H1 (cell line): ENCODE measurements around the gene SEMA3F. TPM values are rescaled to one million over a fixed set of nuclear protein-coding genes. Genes with fewer than 3 reads are reported as not detected.

Source experiments
- microRNA counts: library from miRNA; unstranded; fragments of <30 nt; microRNA quantifications from one replicate; lab custom pipeline; 2015
- microRNA-seq, 2 experiments: library from miRNA; unstranded; fragments of <30 nt; microRNA quantifications; one replicate each; pipeline versions ENCODE4 to v1.2.0, GENCODE V29; 2016 to 2020; ENCODE audit warnings: borderline microRNAs expressed in 2 of 2, borderline number of aligned reads in 2 of 2, borderline replicate concordance in 1 of 2
- polyA plus RNA-seq, 7 experiments: library from polyadenylated mRNA; depleted of rRNA in 3 of 7; stranded (reverse) in 5 of 7; unstranded in 2 of 7; fragments of >200 nt in 5 of 7; fragments of 200-250 nt in 2 of 7; gene quantifications; 1 replicate in 5 of 7; 2 replicates in 1 of 7; 4 replicates in 1 of 7; pipeline versions ENCODE4 v1.2.1 to v1.2.3, GENCODE V29; 2011 to 2013; ENCODE audit warnings: missing spikeins in 2 of 7, mixed read lengths in 2 of 7
- small RNA-seq: library from polyadenylated mRNA; stranded (forward); fragments of <200 nt; extraction: miRNeasy Mini kit (QIAGEN cat#:217004); gene quantifications from one replicate; pipeline ENCODE3, GENCODE V24; 2013; ENCODE audit not compliant: insufficient read depth
- total RNA-seq: library from RNA; stranded (reverse); fragmentation: NEBNext Ultra II Directional; extraction: Animal tissue kit (Norgen Biotek cat#: 25700); gene quantifications from 2 replicates; pipeline ENCODE4 v1.2.1, GENCODE V29; 2021

Gene SEMA3F
- total and polyA plus RNA-seq, 2 of the 8 experiments (the other 6 are each of a cell fraction or from before 2014, with no cell fraction given): 20.3 to 37.0 TPM

MicroRNAs encoded within 50 kb of the gene (microRNA counts, 767-probe panel; counts per million panel counts)
- microRNA hsa-miR-566 (lab: Ali Mortazavi, UCI): 879 counts per million, percentile 95 among the panel's probes with 10 or more counts

Small RNAs within 50 kb of the gene (microRNA-seq; reads per million reads assigned to microRNA genes)
- 0 reads per million in 2 experiments for gene MIR566
- 0 reads per million in 2 experiments for gene MIR5787

Small RNAs within 50 kb of the gene (small RNA-seq; reads per million reads assigned to genes)
- not detected for gene MIR566
- gene MIR5787: not detected

Other genes with a start within 250 kb of the SEMA3F start
- gene MON1A, start 225.5 kb upstream of the SEMA3F start, total RNA-seq: 9.8 and 10.3 TPM in 2 replicates
- gene MON1A, start 225.5 kb upstream of the SEMA3F start, polyA plus RNA-seq (2011; rRNA removed): 14.1 and 20.4 TPM in 2 replicates
- gene RBM6, start 215.2 kb upstream of the SEMA3F start, total RNA-seq: 80.1 and 81.2 TPM in 2 replicates
- 21.4 and 30.6 TPM in 2 replicates for gene RBM6, start 215.2 kb upstream of the SEMA3F start, polyA plus RNA-seq (2011; rRNA removed)
- 82.7 and 83.7 TPM in 2 replicates for gene RBM5, start 66.4 kb upstream of the SEMA3F start, total RNA-seq
- 98.8 and 144 TPM in 2 replicates for gene RBM5, start 66.4 kb upstream of the SEMA3F start, polyA plus RNA-seq (2011; rRNA removed)
- gene GNAT1, start 36.3 kb downstream of the SEMA3F start, total RNA-seq: not detected in 2 replicates
- gene GNAT1, start 36.3 kb downstream of the SEMA3F start, polyA plus RNA-seq (2011; rRNA removed): 0.08 and 0.20 TPM in 2 replicates
- gene SLC38A3, start 49.9 kb downstream of the SEMA3F start, total RNA-seq: 0.57 and 1.2 TPM in 2 replicates
- gene SLC38A3, start 49.9 kb downstream of the SEMA3F start, polyA plus RNA-seq (2011; rRNA removed): 3.7 and 4.7 TPM in 2 replicates
- 168 and 169 TPM in 2 replicates for gene GNAI2, start 80.9 kb downstream of the SEMA3F start, total RNA-seq
- gene GNAI2, start 80.9 kb downstream of the SEMA3F start, polyA plus RNA-seq (2011; rRNA removed): 516 and 539 TPM in 2 replicates
- gene SEMA3B, start 113.8 kb downstream of the SEMA3F start, total RNA-seq: 4.7 and 4.8 TPM in 2 replicates
- gene SEMA3B, start 113.8 kb downstream of the SEMA3F start, polyA plus RNA-seq (2011; rRNA removed): 3.0 and 7.1 TPM in 2 replicates
- 0.57 and 0.58 TPM in 2 replicates for gene LSMEM2, start 123.8 kb downstream of the SEMA3F start, total RNA-seq
- 0.68 and 0.94 TPM in 2 replicates for gene LSMEM2, start 123.8 kb downstream of the SEMA3F start, polyA plus RNA-seq (2011; rRNA removed)
- gene IFRD2, start 137.1 kb downstream of the SEMA3F start, total RNA-seq: 88.8 and 97.8 TPM in 2 replicates
- gene IFRD2, start 137.1 kb downstream of the SEMA3F start, polyA plus RNA-seq (2011; rRNA removed): 76.7 and 123 TPM in 2 replicates
- gene HYAL3, start 144.1 kb downstream of the SEMA3F start, total RNA-seq: 3.2 and 4.9 TPM in 2 replicates
- gene HYAL3, start 144.1 kb downstream of the SEMA3F start, polyA plus RNA-seq (2011; rRNA removed): 12.2 and 13.0 TPM in 2 replicates
- gene NAA80, start 144.1 kb downstream of the SEMA3F start, total RNA-seq: 10.1 and 11.3 TPM in 2 replicates
- gene NAA80, start 144.1 kb downstream of the SEMA3F start, polyA plus RNA-seq (2011; rRNA removed): 16.7 and 23.9 TPM in 2 replicates
- gene HYAL1, start 148.2 kb downstream of the SEMA3F start, total RNA-seq: 1.7 and 2.0 TPM in 2 replicates
- gene HYAL1, start 148.2 kb downstream of the SEMA3F start, polyA plus RNA-seq (2011; rRNA removed): 5.4 and 9.1 TPM in 2 replicates
- 51.9 and 52.2 TPM in 2 replicates for gene HYAL2, start 167.4 kb downstream of the SEMA3F start, total RNA-seq
- gene HYAL2, start 167.4 kb downstream of the SEMA3F start, polyA plus RNA-seq (2011; rRNA removed): 176 and 199 TPM in 2 replicates
- 30.8 and 33.3 TPM in 2 replicates for gene TUSC2, start 172.9 kb downstream of the SEMA3F start, total RNA-seq
- gene TUSC2, start 172.9 kb downstream of the SEMA3F start, polyA plus RNA-seq (2011; rRNA removed): 65.4 and 73.6 TPM in 2 replicates
- 10.3 and 11.2 TPM in 2 replicates for gene RASSF1, start 185.5 kb downstream of the SEMA3F start, total RNA-seq
- 15.7 and 15.9 TPM in 2 replicates for gene RASSF1, start 185.5 kb downstream of the SEMA3F start, polyA plus RNA-seq (2011; rRNA removed)
- gene ZMYND10, start 190.4 kb downstream of the SEMA3F start, total RNA-seq: 0.54 and 0.56 TPM in 2 replicates
- gene ZMYND10, start 190.4 kb downstream of the SEMA3F start, polyA plus RNA-seq (2011; rRNA removed): 0.79 and 0.93 TPM in 2 replicates
- 25.0 and 28.4 TPM in 2 replicates for gene NPRL2, start 195.5 kb downstream of the SEMA3F start, total RNA-seq
- 51.4 and 52.3 TPM in 2 replicates for gene NPRL2, start 195.5 kb downstream of the SEMA3F start, polyA plus RNA-seq (2011; rRNA removed)
- gene CYB561D2, start 195.5 kb downstream of the SEMA3F start, total RNA-seq: 9.8 and 9.9 TPM in 2 replicates
- gene CYB561D2, start 195.5 kb downstream of the SEMA3F start, polyA plus RNA-seq (2011; rRNA removed): 34.0 and 34.5 TPM in 2 replicates
- gene TMEM115, start 204.2 kb downstream of the SEMA3F start, total RNA-seq: 25.3 and 25.4 TPM in 2 replicates
- gene TMEM115, start 204.2 kb downstream of the SEMA3F start, polyA plus RNA-seq (2011; rRNA removed): 32.4 and 41.9 TPM in 2 replicates